ENCODE data around the gene ADAMTS10.
"Not testable (repeated sequence)": the region's sequence is repeated elsewhere in the genome, so short reads cannot be mapped to it uniquely, and the experiment has no call there.

Gene ADAMTS10

DNA sequence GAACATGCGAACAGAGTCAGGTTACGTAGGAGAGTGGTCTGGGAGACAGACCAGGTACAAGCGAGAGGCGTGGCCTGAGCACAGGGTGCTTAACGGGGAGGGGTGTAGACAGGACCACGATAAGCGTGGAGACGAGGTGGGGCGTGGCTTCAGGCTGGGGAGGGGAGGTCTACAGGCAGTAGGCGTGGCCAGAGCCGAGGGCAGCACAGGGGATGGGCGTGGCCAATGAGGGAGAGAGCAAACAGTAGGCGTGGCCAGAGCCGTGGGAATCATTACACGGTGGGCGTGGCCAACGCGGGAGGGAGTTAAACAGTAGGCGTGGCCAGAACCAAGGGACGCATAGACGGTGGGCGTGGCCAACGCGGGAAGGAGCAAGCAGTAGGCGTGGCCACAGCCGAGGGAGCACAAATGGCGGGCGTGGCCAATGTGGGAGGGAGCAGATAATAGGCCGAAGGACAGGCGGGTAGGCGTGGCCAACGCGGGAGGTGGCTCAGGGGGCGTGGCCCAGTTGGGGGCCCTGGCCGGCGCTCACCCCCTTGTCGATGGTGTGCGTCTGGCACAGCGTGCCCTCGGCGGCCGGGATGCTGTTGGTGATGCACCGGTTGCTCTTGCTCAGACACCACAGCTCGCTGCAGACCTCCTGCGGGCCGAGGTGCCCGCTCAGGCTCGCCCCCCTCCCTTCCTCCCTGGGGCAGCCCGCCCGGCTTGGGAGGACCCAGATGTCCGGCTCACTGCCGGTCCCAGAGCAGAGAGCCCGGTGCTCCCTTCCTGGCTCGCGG lies 18.1 kb downstream of the ADAMTS10 start:
- DNase-seq = no peak

- DNase-seq = no peak
Observed at GRCh38 chr19:8589177-8589714, 21.3 kb downstream of the ADAMTS10 start.

DNA sequence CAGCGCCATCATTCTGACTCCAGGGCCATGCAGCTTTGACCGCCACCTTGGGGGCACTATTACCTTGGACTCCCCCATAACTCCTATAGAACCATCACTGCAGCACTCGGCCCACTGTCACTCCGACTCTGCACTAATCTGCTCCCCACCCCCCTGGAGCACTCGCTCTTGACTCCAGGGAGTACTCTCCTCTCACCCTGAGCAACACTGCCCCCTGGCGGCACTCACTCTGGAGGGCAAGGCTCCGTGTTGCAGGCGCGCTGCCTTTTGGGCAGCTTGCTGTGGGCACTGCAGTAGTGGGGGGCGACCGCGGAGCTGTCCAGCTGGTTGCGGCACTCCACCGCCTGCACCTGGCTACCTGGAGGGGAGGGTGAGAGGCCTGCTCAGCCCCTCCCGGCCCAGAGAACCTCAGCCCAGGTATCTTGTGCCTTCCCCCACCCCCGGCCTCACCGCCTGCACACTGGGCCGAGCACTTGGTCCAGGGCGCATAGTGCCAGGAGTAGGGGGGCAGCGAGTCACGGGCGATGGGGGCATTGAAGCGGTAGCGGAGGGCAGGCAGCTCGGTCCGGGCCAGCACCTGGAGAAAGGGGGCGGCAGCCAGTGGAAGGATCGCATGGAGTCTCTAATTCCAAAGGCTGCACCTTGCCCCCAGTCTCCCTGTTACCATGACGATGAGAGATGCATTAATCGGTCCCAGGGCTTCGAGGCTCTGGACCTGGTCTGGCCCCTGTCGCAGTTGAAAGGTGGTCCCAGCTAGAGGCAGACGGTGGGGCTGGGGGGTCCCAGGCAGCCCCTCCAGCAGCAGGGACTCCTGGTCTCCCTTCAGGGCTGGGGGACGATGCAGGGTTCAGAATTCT lies 24.4 kb downstream of the ADAMTS10 start:
- DNase-seq = peak; percentile 11

DNA sequence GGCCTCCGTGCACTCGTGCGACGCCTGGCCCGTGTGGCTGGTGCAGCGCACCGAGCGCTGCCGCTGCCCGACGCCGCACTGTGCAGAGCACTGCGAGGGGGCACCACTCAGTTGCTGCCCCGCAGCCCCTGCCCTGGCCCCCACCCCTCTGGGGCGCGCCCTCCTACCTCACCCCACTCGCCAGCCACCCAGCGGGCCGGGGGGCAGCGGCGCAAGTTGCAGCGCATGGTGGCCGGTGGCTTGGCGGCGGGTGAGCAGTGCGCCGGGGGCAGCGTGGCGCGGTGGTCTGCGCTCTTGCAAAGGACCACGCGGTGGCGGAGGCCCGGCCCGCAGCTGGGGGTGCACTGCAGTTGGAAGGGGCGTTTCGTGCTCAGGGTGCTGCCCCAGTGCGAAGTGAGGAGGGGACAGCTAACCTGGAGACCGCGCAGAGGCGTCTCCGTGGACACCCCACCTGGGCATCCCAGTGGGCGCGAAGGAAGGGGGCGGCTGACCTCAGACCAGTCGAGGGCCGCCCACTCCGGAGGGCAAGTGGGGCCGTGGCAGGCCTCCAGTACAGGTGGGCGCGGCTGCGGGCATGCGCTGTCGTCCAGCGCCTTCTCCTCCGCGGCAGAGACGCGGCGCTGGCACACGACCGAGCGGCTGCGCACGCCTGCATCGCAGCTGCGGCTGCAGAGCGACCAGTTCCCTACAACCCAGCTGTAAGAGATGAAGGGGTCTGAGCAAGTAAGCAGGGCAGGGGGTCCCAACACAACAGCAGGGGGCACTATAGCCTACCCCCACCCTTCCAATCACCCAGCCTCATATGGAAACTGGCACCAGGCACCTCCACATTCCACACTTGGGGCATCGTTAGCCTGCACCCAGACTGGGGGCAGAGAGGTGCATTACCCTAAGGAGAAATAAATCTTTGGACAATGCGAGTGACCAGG lies 25.3 kb downstream of the ADAMTS10 start:
- DNase-seq = no peak

DNA sequence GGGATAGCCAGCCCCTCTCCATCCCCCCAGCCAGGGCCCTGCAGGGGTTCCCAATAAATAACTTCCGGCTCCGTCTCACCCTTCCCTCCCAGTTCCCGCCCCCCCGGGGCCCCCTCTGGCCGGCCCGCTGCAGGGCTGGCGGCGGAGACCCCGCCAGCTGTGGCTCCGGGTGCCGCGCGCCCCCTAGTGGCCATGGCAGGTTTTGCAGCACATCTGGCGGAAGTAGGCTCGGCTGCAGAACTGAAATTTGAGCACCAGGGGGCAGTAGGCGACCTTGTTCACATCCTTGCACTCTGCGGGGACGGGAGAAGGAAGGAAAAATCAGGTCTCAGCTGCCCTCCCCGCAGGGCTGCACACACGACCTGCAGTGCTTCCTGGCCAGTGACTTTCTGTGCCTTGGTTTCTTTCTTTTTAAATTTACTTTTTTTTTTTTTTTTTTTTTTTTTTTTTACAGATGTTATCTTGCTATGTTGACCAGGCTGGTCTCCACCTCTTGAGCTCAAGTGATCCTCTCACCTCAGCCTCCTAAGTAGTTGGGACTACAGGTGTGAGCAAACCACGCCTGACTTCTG lies 29.7 kb downstream of the ADAMTS10 start:
- DNase-seq = peak; percentile 31 to 43

DNA sequence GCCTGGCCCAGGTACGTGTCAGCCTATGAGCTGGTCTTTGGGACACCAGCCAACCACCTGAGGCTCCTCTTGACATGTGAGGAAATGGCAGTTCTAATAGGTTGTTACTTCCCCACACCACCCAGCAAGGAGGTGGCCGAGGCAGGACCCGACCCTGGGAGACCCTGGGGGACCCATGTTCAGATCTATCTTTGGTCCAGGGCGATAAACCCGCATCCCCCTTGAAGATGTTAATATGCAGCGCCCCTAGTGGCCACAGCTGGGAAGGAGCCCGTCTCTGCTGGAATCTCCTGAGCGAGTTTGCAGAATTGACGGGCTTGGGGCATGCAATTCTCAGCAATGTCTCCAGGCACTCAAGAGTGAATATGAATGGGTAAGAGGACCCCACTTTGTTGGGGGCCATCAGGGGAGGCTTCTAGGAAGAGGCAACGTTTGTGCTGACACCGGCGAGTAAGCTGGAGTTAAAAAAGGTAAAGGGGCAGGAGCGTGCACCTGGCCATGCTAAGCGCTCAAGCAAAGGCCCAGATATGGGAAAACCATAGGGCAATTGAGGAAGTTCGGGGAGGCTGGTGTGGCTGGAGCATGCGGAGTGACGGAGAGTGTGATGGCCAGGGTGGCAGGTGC lies 31.8 kb downstream of the ADAMTS10 start:
- DNase-seq = peak; percentile 23 to 39

- DNase-seq = no peak
Observed at GRCh38 chr19:8577741-8578140, 32.8 kb downstream of the ADAMTS10 start.

GRCh38 chr19:8577247-8577646 lies 33.3 kb downstream of the ADAMTS10 start, which contains the start of gene MYO1F:
MYO1F (minus strand) TSS chr19:8577442; CDS start chr19:8577309, 133 bp downstream.
- no peak for DNase-seq

DNA sequence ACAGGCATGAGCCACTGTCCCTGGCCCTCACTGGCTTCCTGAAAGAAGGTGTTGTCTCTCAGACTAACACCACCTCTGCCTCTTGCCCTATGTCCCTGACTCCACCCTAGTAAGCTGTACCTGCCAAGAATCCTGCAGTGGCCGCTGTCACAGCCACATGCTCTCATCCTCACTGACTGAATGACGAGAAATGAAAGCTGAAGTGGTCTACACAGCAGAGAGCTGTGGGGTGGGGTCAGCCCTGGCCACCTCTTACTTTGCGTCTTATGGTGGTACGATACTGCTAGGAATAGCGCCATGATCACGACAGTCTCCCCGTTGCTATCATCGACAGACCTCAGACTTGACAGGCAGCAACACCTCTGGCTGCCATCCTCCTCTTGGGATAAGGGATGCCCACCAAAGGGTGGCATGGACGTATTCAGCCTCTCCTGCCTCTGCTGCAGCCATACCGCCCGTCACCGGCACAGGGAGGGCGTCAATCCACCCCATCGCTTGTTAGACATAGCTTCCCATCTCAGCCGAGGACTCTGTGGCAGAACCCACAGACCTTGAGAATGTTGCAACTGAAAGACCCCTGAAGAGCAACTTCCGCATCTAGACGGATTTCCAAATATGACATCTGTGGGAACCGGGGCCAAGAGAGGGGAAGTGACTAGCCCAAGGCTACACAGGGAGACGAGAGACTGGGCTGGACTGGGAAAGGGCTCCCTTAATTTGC lies 34.1 kb downstream of the ADAMTS10 start:
- DNase-seq = no peak

DNA sequence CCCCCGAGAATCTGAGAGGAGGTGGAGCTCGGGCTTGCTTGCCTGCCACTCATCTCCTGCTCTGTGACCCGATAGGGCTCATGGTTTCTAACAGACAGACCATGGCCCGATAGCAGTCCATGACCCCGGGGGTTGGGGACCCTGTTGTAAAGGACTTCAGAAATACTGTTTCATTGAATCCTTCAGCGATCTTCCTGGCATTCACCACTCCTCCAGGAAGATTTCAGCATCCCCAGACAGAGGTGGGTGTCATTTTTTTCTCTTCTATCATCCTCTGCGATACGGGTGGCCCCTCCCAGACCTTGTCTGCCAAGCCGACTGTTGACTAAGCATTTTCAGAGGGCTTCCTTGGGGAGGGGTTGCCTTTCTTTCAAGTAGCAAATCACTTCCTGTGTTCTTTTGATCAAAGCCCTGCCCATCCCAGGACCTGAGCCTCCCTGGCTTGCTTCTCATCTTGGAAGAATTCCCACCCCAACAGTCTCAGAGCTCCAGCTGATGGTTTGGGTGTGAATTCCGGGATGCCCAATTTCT lies 35.0 kb downstream of the ADAMTS10 start:
- DNase-seq = no peak

- DNase-seq = not testable (repeated sequence)
Observed at GRCh38 chr19:8574619-8574922, 35.9 kb downstream of the ADAMTS10 start.

DNA sequence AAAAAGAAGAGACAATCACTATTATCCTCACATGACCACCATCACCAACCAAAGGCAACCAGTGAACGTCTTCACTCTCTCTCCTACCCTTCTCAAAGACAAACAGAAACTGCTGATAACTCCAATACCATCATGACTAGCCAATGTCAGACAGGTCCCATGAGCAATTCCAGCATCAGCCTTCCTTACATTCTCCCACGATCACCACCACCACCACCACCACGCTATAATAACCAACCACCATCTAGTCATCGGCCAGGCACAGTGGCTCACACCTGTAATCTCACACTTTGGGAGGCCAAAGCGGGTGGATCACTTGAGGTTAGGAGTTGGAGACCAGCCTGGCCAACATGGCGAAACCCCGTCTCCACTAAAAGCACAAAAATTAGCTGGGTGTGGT lies 37.2 kb downstream of the ADAMTS10 start:
- DNase-seq = no peak

- DNase-seq = no peak
Observed at GRCh38 chr19:8571006-8571411, 39.5 kb downstream of the ADAMTS10 start.

DNA sequence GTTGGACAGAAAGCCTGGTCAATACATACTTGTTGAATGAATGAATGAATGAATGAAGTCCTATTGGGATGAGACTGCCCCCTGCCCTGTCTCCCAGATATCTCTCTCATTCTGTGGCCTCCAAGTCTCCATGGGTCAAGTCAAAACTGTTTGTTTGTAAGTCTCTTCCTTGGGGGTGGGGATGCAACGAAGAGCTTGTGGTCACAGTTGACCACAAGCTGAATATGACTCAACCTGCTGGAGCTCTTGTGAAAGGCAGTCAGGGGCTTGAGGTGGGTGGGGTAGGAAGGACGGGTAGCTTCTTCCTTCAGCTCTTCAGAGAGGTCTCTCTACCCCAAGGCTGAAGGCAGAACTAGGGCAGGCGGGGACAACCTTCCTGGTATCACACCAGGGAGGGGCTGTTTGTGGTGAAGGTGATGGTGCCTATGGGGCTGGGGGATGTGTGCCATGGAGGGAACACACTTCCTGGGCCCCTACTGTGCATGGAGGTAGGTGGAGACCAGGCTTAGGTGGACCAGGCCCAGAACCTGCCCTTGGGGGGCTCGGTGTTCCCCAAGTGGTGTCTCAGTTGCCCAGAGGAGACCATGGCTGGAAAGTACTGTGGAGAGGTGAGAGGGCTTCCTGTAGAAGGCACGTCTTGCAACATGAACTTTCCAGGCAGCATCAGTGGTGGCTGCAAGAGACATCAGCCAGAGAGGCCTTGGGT lies 41.3 kb downstream of the ADAMTS10 start:
- DNase-seq = no peak

DNA sequence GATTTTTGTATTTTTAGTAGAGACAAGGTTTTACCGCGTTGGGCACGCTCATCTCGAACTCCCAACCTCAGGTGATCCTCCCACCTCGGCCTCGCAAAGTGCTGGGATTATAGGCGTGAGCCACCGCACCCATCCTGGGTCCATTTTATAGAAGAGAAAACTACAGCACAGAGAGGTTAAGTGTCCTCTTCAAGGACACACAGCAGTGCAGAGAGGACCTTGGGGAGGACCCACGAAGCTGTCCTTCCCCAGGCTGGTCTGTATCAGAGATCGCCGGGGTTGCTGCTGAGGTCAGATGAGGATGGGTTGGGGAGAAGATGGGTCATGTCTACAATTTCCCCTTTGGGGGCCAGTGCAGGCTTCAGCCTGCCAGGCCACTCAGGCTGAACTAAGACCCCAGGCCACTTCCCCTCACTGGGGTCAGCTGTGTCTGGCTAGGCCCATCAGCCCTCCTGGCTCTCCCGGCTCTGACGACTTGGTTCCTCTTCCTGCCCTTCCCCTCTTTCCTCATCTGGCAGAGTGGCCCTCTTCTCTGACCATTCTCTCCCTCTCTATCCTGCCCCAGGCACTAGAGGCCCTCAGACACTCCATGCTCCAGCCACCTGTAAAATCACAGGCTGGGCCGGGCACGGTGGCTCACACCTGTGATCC lies 42.9 kb downstream of the ADAMTS10 start:
- DNase-seq = no peak

- no peak for DNase-seq
Observed at GRCh38 chr19:8566855-8567254, 43.7 kb downstream of the ADAMTS10 start.

DNA sequence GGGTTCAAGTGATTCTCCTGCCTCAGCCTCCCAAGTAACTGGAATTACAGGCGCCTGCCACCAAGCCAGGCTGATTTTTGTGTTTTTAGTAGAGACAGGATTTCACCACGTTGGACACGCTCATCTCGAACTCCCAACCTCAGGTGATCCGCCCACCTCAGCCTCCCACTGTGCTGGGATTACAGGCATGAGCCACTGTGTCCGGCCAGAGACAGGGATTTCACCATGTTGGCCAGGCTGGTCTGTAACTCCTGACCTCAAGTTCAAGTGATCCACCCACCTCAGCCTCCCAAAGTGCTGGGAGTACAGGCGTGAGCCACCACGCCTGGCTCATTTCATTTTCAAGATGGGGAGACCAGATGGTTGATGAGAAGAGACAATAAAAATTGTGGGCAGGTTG lies 45.6 kb downstream of the ADAMTS10 start:
- not testable (repeated sequence) for DNase-seq

DNA sequence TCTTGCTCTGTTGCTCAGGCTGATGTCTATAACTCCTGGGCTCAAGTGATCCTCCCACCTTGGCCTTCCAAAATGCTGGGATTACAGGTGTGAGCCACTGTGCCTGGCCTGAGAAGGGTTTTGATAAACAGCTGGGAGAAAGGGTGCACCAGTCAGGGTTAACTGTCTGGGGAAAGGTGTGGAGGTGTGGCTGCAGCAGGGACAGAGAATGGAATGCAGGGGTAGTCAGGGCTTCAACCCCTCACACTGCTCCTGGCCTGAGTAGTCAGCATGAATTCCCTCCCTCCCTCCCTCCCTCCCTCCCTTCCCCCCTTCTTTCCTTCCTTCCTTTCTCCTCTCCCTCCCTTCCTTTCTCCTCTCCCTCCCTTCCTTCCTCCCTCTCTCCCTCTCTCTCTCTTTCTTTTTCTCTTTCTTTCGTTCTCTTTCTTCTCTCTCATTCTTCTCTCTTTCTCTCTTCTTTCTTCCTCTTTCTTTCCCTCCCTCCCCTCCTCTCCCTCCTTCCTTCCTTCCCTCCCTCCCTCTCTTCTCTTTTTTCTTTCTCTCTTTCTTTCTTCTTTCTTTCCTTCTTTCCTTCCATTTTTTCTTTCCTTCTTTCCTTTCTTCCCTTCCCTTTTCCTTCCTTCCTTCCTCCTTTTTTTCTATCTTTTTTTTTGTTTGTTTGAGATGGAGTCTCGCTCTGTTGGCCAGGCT lies 49.3 kb downstream of the ADAMTS10 start:
- no peak for DNase-seq

- no peak for DNase-seq
Observed at GRCh38 chr19:8558325-8558724, 52.2 kb downstream of the ADAMTS10 start.

Data from NCI-H2081 (cell line).